ENCODE measurements around the gene LYRM2. TPM values are rescaled to one million over a fixed set of nuclear protein-coding genes. Genes with fewer than 3 reads are reported as not detected.

LYRM2 gene
- total and polyA plus RNA-seq, 9 of the 15 experiments (the other 6 are each of a cell fraction or from before 2014, with no cell fraction given) = 13.9 to 115 (median 42.9) TPM

GRCh38 chr6:89542081-89542857, 96.3 kb downstream of the LYRM2 start:
- CTCF ChIA-PET (ENCODE audit: low intra/inter-chr PET ratio) = no interaction called here
- ATAC-seq (no peak), FAIRE-seq (no peak), DNase-seq (ENCODE audit: extremely low read depth in 1 of 4, low spot score in 3 of 4) (no peak)
- no peak overlapping the region for H3K27ac ChIP-seq (ENCODE audit: extremely low read depth, low read depth, low read length)
- H3K36me3 ChIP-seq (ENCODE audit: control insufficient read depth, insufficient read depth, low read length) = no peaks in the 10 kb centered on the region
- no peaks in the 10 kb centered on the region for H4K20me1 ChIP-seq (replicated peaks; ENCODE audit: control insufficient read depth, insufficient read depth, low read length)
- peaks cover 20 to 24% of the 10 kb centered on the region in 2 experiments for H3K27me3 ChIP-seq (ENCODE audit: control insufficient read depth in 2 of 2, insufficient read depth in 2 of 2, low read length in 2 of 2)
- H3K4me1 ChIP-seq (replicated peaks in 1 of 2; ENCODE audit: control insufficient read depth in 2 of 2, insufficient read depth in 2 of 2, low read length in 2 of 2) = no peaks in the 10 kb centered on the region
- in situ Hi-C loops (cut with MboI) (no loop called here), intact Hi-C loops (cut with micrococcal nuclease) (no loop called here)
- no peaks in the 10 kb centered on the region for H3K9me3 ChIP-seq (replicated peaks; ENCODE audit: control insufficient read depth, insufficient read depth, low read depth, low read length)
- WGBS (ENCODE audit: insufficient coverage, low coverage, missing lambda C conversion rate) = 2% methylated on average over 12 of the region's 12 CpGs
- no peak overlapping the region for H2AFZ ChIP-seq (ENCODE audit: low read depth, low read length)
- H3K9ac ChIP-seq (ENCODE audit: insufficient read depth in 1 of 2, low read depth in 2 of 2, low read length in 2 of 2) = no peak overlapping the region
- H3K9me1 ChIP-seq (ENCODE audit: control insufficient read depth, insufficient read depth, low read length) = no peaks in the 10 kb centered on the region
- POLR2A ChIA-PET = interaction anchor here (1.0 kb wide), 1 partner anchor 11 kb away, joined by 3 read pairs; no protein-coding TSS in a partner anchor
- no peak overlapping the region for H3K4me3 ChIP-seq
- BruUV-seq (replicated peaks) = no TSS peak
- TF ChIP-seq KDM1A (IDR thresholded peaks at IDR 0.05) (no peak), ZC3H11A (IDR thresholded peaks at IDR 0.05; ENCODE audit: low read depth, low read length) (no peak), ZKSCAN1 (IDR thresholded peaks at IDR 0.05; ENCODE audit: low read depth, low read length) (no peak), MEF2A (IDR thresholded peaks at IDR 0.05; ENCODE audit: control insufficient read depth, low read depth, low read length) (no peak), MYBL2 (IDR thresholded peaks at IDR 0.05; ENCODE audit: low read depth) (no peak), MYBL2 (CRISPR knock-in tag; IDR thresholded peaks at IDR 0.05; ENCODE audit: borderline replicate concordance) (no peak), CCNT2 (IDR thresholded peaks at IDR 0.05; ENCODE audit: borderline replicate concordance, extremely low read depth, insufficient read length, low read depth, low read length) (no peak), ZSCAN32 (CRISPR knock-in tag; IDR thresholded peaks at IDR 0.05) (no peak), ZNF197 (CRISPR knock-in tag; IDR thresholded peaks at IDR 0.05; ENCODE audit: low read depth) (no peak), MECOM (CRISPR knock-in tag; IDR thresholded peaks at IDR 0.05) (no peak), CBFA2T2 (conservative IDR thresholded peaks at IDR 0.05) (no peak), JUNB (CRISPR knock-in tag; conservative IDR thresholded peaks at IDR 0.05) (no peak), HIVEP1 (CRISPR knock-in tag; IDR thresholded peaks at IDR 0.05) (no peak), LARP7 (IDR thresholded peaks at IDR 0.05) (no peak), LCOR (CRISPR knock-in tag; IDR thresholded peaks at IDR 0.05) (no peak), KLF6 (CRISPR knock-in tag; IDR thresholded peaks at IDR 0.05; ENCODE audit: borderline replicate concordance) (no peak), GATAD2A (IDR thresholded peaks at IDR 0.05) (no peak)
- H3K79me2 ChIP-seq (ENCODE audit: control insufficient read depth, insufficient read depth, low read length) = no peaks in the 10 kb centered on the region
- no peak overlapping the region for H3K4me2 ChIP-seq (ENCODE audit: insufficient read depth, low read length)

All from K562 (cell line).